Endothelial cell of umbilical vein (primary cell): ENCODE data around the gene CXCL14. TPM values are rescaled to one million over a fixed set of nuclear protein-coding genes. Genes with fewer than 3 reads are reported as not detected.

Source experiments
- BruUV-seq: library from RNA; stranded (reverse); fragments of 400-500 nt; replicated peaks from 2 replicates; lab custom pipeline; 2021; lab: Mats Ljungman, UMichigan
- CTCF ChIA-PET: fragments of 300-600, 350-600 bp; sonication (Branson Sonifier 250); formaldehyde crosslinking; loops from one replicate; lab custom pipeline; 2021; ENCODE audit warnings: antibody characterized with exemption, inconsistent platforms; lab: Charles Lee
- POLR2A ChIA-PET: fragments of 300-600, 350-600 bp; sonication (Branson Sonifier 250); formaldehyde crosslinking; loops from one replicate; lab custom pipeline; 2021; ENCODE audit warnings: antibody characterized with exemption, inconsistent platforms; lab: Charles Lee
- DNase-seq: peaks from one replicate; pipeline ENCODE4 v3.0.0-alpha.2; 2011; ENCODE audit warnings: low read depth, low spot score
- FAIRE-seq: peaks from 2 replicates; lab custom pipeline; 2011; peaks lifted over from hg19 to GRCh38; lab: Jason Lieb, UNC
- H2AFZ ChIP-seq: 2 replicates; pipeline ENCODE4 v1.6.0; 2012; ENCODE audit warnings: low read depth, low read length, control low read depth, inconsistent platforms
- H3K27ac ChIP-seq: 2 replicates; pipeline ENCODE4 v1.5.1; 2011; ENCODE audit warnings: low read depth, mild to moderate bottlenecking, control low read depth, low read length, moderate library complexity; ENCODE audit not compliant: insufficient read depth
- H3K27me3 ChIP-seq, 2 experiments: 2 replicates each; pipeline versions ENCODE4 v1.6.0 to v1.6.1; 2011; ENCODE audit warnings: low read length in 2 of 2, mixed read lengths in 1 of 2; ENCODE audit not compliant: control insufficient read depth in 2 of 2, insufficient read depth in 2 of 2
- H3K36me3 ChIP-seq, 2 experiments: 2 replicates in 1 of 2; 3 replicates in 1 of 2; pipeline ENCODE4 v1.5.1; 2011; ENCODE audit warnings: low read length in 2 of 2, mild to moderate bottlenecking in 1 of 2, moderate library complexity in 1 of 2; ENCODE audit not compliant: control insufficient read depth in 2 of 2, insufficient read depth in 2 of 2; ENCODE audit errors: extremely low read depth in 1 of 2
- H3K4me1 ChIP-seq: 3 replicates; pipeline ENCODE4 v1.5.1; 2011; ENCODE audit warnings: mild to moderate bottlenecking, low read length; ENCODE audit not compliant: control insufficient read depth, insufficient read depth; ENCODE audit errors: extremely low read depth
- H3K4me2 ChIP-seq: 2 replicates; pipeline ENCODE4 v1.6.1; 2011; ENCODE audit warnings: low read length, control low read depth, mixed read lengths; ENCODE audit not compliant: insufficient read depth
- H3K4me3 ChIP-seq, 3 experiments: fragments of 200-600 bp in 1 of 3; sonication (generic), shearing (Covaris generic) in 1 of 3; replicated peaks in 1 of 3; 2 replicates each; pipeline ENCODE4 v1.5.1; 2011 to 2016; ENCODE audit warnings: control low read depth in 3 of 3, low read length in 3 of 3, mild to moderate bottlenecking in 2 of 3, inconsistent platforms in 1 of 3, low read depth in 1 of 3, moderate library complexity in 1 of 3; ENCODE audit not compliant: insufficient read depth in 1 of 3
- H3K79me2 ChIP-seq: 2 replicates; pipeline ENCODE4 v1.6.0; 2012; ENCODE audit warnings: low read length, inconsistent platforms; ENCODE audit not compliant: control insufficient read depth, insufficient read depth
- H3K9ac ChIP-seq: replicated peaks from 2 replicates; pipeline ENCODE3; 2011; ENCODE audit warnings: low read length, control low read depth; ENCODE audit not compliant: insufficient read depth; ENCODE audit errors: extremely low read depth
- H3K9me1 ChIP-seq: replicated peaks from 3 replicates; pipeline ENCODE4 v1.6.0; 2011; ENCODE audit warnings: mild to moderate bottlenecking, low read length; ENCODE audit not compliant: control insufficient read depth, insufficient read depth; ENCODE audit errors: extremely low read depth
- H3K9me3 ChIP-seq: replicated peaks from 2 replicates; pipeline ENCODE4 v1.5.1; 2012; ENCODE audit warnings: low read length, inconsistent platforms; ENCODE audit not compliant: control insufficient read depth, insufficient read depth
- H4K20me1 ChIP-seq: replicated peaks from 2 replicates; pipeline ENCODE3; 2011; ENCODE audit warnings: mild to moderate bottlenecking, low read length; ENCODE audit not compliant: control insufficient read depth, insufficient read depth; ENCODE audit errors: extremely low read depth
- CTCF ChIP-seq, 2 donors: IDR thresholded peaks; 1 replicate in 1 of 2; 2 replicates in 1 of 2; pipeline ENCODE4 v1.5.1; 2011; ENCODE audit warnings: low read length in 2 of 2, mild to moderate bottlenecking in 2 of 2, moderate library complexity in 2 of 2, control low read depth in 1 of 2, inconsistent platforms in 1 of 2, low read depth in 1 of 2; ENCODE audit not compliant: insufficient read depth in 1 of 2; ENCODE audit errors: extremely low read depth in 1 of 2
- FOS ChIP-seq: IDR thresholded peaks from 2 replicates; pipeline ENCODE4 v1.6.1; 2011; ENCODE audit warnings: mild to moderate bottlenecking, low read length, moderate library complexity, borderline replicate concordance; ENCODE audit not compliant: insufficient read depth
- GATA2 ChIP-seq: IDR thresholded peaks from 2 replicates; pipeline ENCODE4 v1.7.0; 2011; ENCODE audit warnings: low read depth, mild to moderate bottlenecking, moderate library complexity, mixed read lengths, low read length; ENCODE audit not compliant: insufficient read length, insufficient read depth
- JUN ChIP-seq: IDR thresholded peaks from 2 replicates; pipeline ENCODE4 v1.6.1; 2011; ENCODE audit warnings: borderline replicate concordance, low read depth; ENCODE audit not compliant: insufficient read length, insufficient read depth
- MAX ChIP-seq: IDR thresholded peaks from 2 replicates; pipeline ENCODE4 v1.6.1; 2011; ENCODE audit not compliant: insufficient read depth, insufficient read length
- MYC ChIP-seq: IDR thresholded peaks from one replicate; pipeline ENCODE4 v1.6.1; 2011; ENCODE audit warnings: mild to moderate bottlenecking, low read depth, low read length
- POLR2A ChIP-seq: IDR thresholded peaks from 2 replicates; pipeline ENCODE4 v1.6.1; 2012; ENCODE audit warnings: low read depth, mild to moderate bottlenecking, control low read depth, low read length
- POLR2AphosphoS5 ChIP-seq: IDR thresholded peaks from 2 replicates; pipeline ENCODE4 v1.6.1; 2012; ENCODE audit warnings: low read depth, mild to moderate bottlenecking, control low read depth, low read length, moderate library complexity; ENCODE audit not compliant: insufficient read depth
- dilution Hi-C: fragments of 300-500 bp; cut with MboI; formaldehyde crosslinking; loops from one replicate; pipeline ENCODE4 v1.15.0; 2019; ENCODE audit warnings: low sequenced_read_pairs; ENCODE audit not compliant: extremely low pct_ligation_motif_present
- intact Hi-C: fragments of 100-400 bp; cut with micrococcal nuclease; formaldehyde crosslinking; loops from one replicate; pipeline ENCODE4 v1.10.0; 2022
- polyA plus RNA-seq, 4 experiments: library from polyadenylated mRNA; depleted of rRNA in 3 of 4; stranded (reverse) in 3 of 4; unstranded in 1 of 4; fragments of >200 nt; gene quantifications; 2 replicates each; pipeline versions ENCODE4 v1.2.1 to v1.2.3, GENCODE V29; 2011 to 2012; ENCODE audit warnings: missing spikeins in 1 of 4
- total RNA-seq: library from RNA; stranded (reverse); gene quantifications from 2 replicates; pipeline ENCODE4 v1.2.3, GENCODE V29; 2021

CXCL14 gene
- total and polyA plus RNA-seq, 2 donors (not counting 3 experiments of a cell fraction or from before 2014, with no cell fraction given): not detected

GRCh38 chr5:135539430-135540005 is 39.3 kb downstream of the CXCL14 start:
- no peaks in the 10 kb centered on the region for H3K79me2 ChIP-seq
- dilution Hi-C loops (no loop called here), intact Hi-C loops (no loop called here)
- no peaks in the 10 kb centered on the region for H3K9me3 ChIP-seq
- no peaks in the 10 kb centered on the region for H4K20me1 ChIP-seq
- H3K4me1 ChIP-seq: peaks cover 6% of the 10 kb centered on the region
- H3K9me1 ChIP-seq: no peaks in the 10 kb centered on the region
- H3K27me3 ChIP-seq: peaks cover 83 to 95% of the 10 kb centered on the region in 2 experiments
- H3K4me3 ChIP-seq: no peak overlapping the region
- TF ChIP-seq MAX: no peak
- TF ChIP-seq CTCF (IDR thresholded peaks at IDR 0.05; ENCODE audit: extremely low read depth in 1 of 2, insufficient read depth in 1 of 2, low read depth in 1 of 2, low read length in 2 of 2): no peak
- TF ChIP-seq POLR2A: no peak
- TF ChIP-seq POLR2AphosphoS5: no peak
- TF ChIP-seq JUN: no peak
- no peak for TF ChIP-seq GATA2
- TF ChIP-seq FOS: no peak
- TF ChIP-seq MYC: no peak
- no peak overlapping the region for H3K9ac ChIP-seq
- H3K36me3 ChIP-seq: no peaks in the 10 kb centered on the region
- no peak overlapping the region for H3K27ac ChIP-seq
- ChIA-PET CTCF (interaction anchor here (1.2 to 4.1 kb wide), 3 partner anchors 12 to 27 kb away, joined by 5 to 30 read pairs (median 5); no protein-coding TSS in a partner anchor), POLR2A (no interaction called here)
- FAIRE-seq (no peak), DNase-seq (no peak)
- no TSS peak for BruUV-seq
- no peak overlapping the region for H3K4me2 ChIP-seq
- H2AFZ ChIP-seq: no peak overlapping the region
